GM19035 (cell line): ENCODE measurements around the gene DDN.

ENCODE experiments used
- ATAC-seq: cut with Tn5 transposase; IDR thresholded peaks from one replicate; pipeline ENCODE4 v1.9.1; 2021; ENCODE audit not compliant: unreplicated experiment

The DDN gene

DNA sequence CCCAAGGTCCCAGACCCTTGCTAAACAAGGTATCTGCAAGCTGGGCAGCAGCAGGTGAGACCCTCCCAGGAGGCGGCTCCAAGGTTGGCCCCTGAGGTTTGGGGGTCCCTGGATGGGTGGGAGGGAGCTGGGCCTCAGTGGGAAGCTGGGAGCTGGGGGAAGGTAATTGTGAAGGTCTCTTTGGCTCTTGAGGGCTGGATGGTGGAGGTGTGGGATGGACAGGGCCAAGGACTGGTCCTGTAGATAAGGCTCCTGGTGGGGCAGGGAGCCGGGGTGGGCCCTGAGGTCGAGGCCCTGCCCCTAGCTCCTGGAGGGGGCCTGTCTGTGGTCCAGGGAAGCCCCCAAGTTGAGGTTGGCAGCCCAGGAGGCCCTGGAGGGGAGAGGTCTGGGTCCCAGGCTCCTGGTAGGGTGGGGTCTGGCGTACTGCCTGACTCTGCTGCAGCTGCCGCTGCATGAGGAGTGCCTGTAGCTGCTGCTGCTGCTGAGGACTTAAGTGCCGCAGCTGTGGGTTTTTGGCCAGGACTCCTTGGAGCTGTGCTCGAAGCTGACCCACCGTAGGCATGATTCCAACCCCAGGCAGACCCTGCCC, 32.5 kb upstream of the DDN start:
- no peak for ATAC-seq

DNA sequence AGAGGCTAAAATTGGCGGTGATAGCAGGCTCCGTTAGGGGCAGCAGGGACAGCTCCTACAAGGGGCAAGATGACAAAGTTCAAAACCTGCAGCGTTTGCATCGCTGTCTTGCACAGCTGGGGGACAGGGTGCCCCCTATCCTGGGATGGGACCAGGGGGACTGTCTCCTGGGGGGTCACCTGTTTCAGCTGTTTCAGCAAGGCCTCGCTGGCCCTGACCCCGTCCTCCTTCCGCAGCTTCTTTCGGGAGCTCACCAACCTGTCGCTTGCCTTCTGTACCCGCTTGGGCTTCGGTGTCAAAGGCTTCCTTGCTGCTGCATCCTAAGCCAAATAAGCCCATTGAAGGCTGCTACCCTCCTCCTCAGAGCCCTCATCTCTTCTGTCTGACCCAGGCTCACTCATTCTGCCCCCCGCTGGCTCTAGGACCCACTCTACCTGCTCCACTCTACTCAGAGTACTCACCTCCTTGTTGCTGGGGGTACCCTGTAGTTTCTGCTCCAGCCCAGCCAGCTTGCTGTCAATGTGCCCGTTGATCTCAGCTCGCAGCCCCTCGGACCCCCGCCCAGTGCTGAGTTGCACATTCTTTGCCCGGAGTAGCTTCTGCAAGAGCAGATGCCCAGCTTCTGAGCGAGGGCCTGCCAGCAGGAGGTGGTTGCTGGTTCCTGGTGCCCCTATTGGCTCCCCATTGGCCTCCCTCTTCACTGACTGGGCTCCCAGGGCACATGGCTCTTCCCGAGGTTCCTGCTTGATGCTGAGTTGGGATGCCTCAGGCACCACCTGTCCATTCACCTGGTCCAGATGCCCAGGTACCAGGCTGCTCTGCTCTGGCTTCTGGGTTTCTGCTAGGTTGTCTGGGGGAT, 31.8 kb upstream of the DDN start:
- ATAC-seq: no peak

GRCh38 chr12:49030119-49030518, 30.9 kb upstream of the DDN start:
- ATAC-seq: no peak

- no peak for ATAC-seq
These were observed 29.6 kb upstream of the DDN start for GRCh38 chr12:49028666-49029275.

- ATAC-seq: no peak
These were observed 28.8 kb upstream of the DDN start for GRCh38 chr12:49027846-49028555.

DNA sequence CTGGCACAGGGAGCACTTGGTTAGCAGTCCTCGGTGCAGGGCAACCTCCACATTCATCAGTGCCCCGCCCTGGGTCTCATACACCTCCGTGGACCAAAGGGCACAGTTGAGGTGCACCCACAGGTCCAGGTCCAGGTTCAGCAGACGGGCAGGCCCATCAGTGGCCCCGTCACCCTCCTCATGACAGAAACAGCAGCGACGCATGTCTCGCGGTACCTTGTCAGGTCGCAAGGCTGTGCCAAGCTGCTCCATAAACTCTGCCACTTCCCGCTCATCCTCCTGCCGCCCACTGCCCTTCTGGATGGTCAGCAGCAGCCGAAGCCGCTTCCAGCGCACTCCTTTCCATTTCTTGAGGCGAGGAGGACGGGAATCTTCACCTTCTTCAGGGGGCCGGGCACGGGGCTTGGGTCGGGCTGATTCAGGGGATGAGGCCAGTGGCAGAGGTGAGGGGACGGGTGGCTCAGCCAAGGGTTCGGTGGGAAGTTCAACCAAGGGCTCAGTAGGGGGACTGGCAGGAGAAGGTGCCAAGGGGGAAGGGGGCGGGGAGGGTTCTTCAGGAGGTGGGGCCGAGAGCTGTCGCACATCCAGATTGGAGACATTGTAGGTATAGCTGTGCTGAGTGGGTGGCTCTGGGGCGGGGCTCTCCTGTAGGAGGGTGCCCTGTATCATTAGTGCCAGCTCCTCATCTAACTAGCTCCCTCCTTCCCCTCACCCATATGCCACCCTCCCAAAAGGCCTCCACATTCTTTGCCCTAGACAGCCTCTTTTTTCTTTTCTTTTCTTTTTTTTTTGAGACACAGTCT, 27.7 kb upstream of the DDN start:
- ATAC-seq: no peak

DNA sequence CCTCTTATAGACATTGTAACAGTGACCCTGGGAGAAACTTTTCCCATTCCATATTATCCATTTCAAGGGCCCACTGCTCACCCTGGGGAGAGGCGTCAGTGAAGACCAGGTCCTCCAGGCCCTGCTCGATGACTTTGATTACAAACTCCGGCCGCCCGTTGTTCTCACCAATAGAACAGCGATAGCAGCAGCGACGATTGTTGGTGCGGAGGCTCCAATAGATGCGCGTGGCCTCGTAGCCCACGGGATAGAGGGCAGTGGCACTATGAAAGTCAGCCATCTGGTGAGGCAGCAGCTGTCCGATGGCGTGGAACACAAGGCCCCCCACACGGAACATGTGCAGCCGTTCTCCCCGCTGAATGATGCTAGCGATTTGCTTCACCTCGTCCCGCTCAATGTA, 26.9 kb upstream of the DDN start:
- ATAC-seq: no peak

DNA sequence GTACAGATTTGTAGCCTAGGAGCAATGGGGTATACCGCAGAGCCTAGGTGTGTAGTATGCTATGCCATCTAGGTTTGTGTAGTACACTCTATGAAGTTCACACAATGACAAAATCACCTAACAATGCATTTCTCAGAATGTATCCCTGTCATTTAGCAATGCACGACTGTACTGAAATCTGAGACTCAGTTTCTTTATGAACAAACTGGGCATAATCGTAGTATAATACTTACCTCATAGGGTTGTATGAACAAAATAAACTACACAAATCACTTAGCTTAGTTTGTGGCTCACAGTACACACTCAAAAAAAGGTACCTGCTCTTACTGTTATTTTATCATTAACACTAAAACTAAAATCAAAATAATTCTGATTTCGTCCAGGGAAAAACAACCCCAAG, 26.3 kb upstream of the DDN start:
- no peak for ATAC-seq

DNA sequence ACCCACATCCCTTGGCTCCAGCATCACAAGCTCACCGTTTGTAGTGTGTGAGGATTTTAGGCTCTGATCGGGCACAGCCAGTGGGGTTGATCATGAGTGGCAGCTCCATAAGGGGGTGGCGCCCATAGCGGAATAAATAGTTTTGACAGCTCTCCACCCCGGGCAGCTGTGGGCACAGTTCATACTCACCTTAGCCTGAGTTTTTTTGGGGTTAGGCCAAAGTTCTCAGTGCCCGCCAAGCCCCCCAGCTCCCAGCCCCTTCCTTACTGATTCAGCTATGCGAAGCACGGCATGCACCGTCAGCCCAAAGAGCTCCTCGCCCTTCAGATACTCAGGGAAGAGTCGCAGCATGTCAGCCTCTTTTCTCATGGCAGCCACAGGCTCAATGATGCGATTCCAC, 25.4 kb upstream of the DDN start:
- no peak for ATAC-seq

- ATAC-seq: no peak
These were observed 24.6 kb upstream of the DDN start for GRCh38 chr12:49023812-49024211.

- ATAC-seq: no peak
These were observed 23.5 kb upstream of the DDN start for GRCh38 chr12:49022558-49023178.

DNA sequence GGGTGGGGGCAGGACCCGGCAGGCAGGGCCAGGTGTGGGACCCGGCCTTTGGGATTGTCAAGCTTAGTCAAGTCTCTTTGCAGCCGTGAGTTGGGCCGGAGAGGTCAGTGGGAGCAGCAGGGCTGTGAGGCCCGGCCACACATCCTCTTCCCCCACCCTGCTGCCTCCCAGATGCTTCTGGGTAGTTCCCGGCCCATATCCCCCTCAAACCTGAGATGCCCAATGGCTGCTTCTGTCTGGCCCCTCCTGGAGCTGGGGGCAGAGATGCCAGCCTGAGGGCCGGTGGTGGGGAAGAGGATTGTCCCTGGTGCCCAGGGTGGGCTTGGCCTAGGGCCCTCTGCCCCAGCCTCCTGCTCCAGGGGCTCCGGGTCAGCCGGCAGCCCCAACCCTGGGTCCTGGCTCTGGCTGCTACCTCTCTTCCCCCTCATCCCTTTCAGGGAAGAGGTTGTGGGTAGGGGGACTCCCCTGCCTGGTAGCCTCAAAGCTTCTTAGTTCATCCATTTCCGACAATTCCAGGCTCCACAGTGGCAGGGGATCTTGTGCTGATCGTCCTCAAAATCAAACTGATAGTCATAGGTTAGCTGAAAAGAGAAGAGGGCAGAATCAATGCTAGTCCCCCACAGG, 22.2 kb upstream of the DDN start:
- no peak for ATAC-seq

DNA sequence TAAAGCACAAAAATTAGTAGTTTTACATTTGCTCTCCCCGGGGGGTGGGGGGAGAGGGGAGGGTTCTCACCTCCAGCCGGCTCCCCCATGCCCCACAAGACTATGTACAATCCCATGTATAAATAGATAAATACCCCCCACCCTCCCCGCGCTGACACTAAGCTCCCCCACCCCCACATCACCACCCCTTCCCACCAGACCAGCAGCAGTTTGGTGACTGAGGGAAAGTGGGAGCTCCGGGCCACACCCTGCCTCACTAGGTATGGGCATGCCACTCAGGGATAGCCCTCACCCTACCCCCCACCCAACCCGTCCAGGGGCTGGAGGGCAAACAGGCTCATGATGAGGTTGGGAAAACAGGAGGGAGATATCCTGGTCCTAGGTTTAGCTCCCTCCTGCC, 21.3 kb upstream of the DDN start:
- ATAC-seq: no peak

DNA sequence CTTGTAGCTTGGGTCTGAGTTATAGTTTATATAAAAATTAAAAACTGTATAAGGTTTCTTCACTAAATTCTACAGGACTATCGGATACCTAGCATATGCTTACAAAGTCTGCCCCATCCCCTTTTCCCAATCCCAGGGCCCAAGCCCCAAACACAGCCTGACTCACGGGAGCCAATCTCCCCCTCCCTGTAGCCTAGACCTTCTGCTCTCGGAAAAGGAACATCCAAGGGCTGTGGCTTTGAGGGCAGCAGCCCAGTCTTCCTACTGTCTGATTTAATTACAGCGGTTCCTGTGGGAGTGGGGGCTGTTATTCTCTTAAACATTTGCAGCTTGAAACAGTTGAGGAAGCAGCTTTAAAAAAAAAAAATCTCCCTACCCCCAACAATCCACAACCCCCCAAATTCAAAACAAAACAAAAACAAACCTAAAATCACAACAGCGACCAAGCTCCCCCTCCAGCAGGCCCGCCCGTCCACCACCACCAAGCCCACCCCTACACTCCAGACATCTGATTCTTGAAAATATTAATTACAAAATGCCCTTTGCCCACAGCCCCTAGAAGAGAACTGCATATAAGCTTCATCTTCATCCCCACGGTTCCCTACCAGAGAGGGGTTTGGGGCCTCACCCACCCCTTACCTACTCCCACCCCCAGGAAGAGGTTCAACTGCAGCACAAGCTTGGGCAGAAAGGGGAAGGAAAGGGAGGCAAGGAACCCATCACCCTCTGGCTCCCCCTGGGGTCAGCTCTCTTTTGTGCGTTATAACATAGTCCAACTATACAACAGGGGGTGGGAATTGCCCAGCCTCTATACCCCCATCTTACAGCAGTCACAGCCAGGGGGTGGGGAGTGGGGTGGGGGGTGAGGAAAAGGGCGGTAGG, 20.5 kb upstream of the DDN start:
- ATAC-seq: no peak

DNA sequence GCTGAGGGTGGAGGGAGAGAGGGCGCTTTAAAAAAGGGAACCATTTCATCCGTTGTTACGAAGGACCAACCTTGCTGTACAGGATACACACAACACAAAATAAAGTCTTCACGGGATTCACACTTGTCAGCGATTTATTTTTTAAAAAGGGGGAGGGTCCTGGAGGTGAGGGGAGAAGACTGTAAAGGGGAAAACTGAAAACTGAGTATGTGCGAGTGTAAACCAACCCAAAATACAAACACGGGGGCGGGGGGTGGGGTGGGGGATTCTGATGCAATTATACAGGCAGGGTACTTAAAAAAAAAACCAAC, 19.9 kb upstream of the DDN start:
- ATAC-seq: peak; percentile 17

DNA sequence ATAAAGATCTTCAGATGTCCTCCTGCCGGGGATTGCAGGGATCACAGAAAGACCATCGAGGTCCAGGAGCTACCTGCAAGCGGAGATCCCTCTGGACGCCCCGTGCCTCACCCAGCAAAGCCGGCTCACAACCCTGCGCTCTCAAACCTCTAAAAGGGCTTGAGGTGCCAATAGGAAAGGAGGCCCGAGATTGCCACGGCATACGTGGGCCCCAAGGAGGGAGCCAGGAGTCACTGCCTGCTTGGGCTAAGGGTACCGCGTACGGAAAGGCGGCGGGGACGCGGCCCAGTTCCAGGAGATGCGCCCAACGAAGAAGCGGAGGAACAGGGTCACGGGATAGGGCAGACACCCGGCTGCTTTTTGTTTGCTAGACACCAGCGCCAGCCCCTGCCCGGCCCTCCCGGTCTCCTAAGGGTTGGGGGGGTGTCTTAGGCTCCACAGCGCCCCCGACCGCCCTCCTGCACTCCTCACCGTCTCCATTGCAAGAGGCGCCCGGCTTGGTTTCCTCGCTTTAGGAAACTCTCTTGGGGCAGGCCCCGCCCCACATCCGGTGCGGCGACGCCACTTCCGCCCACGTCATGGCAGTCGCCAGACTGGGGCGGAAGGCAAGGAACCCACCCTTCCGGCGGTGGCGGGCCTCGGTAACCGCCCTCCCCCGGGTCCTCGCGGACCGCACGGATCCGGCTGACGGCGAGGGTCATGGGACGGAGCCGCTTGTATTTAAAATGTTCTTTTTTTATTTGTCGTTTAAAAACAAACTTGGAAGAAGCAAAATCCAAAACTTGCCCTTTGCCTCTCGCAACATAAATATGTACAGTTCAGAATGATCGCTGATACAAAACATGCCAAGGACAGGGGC, 19.3 kb upstream of the DDN start, which contains the start of gene PRKAG1:
Gene PRKAG1 (minus strand): TSS at position 516 of the 859 bp plus-strand sequence. CDS start 36 bp downstream, at position 480.
- peak; percentile 83 for ATAC-seq

DNA sequence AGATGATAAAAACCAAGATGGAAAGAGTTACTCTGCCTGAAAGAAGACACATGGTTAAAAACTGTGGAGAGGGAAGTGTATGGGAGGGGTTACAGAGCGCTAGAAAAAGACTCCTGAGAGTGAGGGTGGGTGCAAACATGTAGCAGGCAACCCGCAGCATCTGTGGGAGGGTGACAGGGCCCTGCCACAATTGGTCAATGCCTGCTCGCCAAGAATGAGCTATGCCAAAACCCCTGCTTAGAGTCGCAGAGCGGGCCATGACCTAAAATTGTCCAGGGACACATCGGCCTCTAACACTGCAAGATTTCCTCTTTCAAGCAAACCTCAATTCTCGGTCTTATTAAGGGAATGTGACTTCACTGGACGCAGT, 18.7 kb upstream of the DDN start:
- ATAC-seq: peak; percentile 11

- no peak for ATAC-seq
These were observed 16.0 kb upstream of the DDN start for GRCh38 chr12:49015196-49015595.
